K562 (cell line): ENCODE results near the gene MCF2. TPM values are rescaled to one million over a fixed set of nuclear protein-coding genes. Genes with fewer than 3 reads are reported as not detected.

Experiments used
- ATAC-seq: fragments of 200-7000 bp; cut with Tn5 transposase; 3 replicates; pipeline ENCODE4 v1.9.1; 2020; ENCODE audit warnings: moderate library complexity
- BruUV-seq: library from RNA; stranded (reverse); fragments of 400-500 nt; replicated peaks from 2 replicates; lab custom pipeline; 2021; lab: Mats Ljungman, UMichigan
- CTCF ChIA-PET: fragments of 300-600 bp; formaldehyde crosslinking; extraction: SDS; loops from one replicate; lab custom pipeline; 2021; ENCODE audit warnings: low intra/inter-chr PET ratio; lab: Yijun Ruan, JAX
- POLR2A ChIA-PET: fragments of 300-600, 350-650 bp; sonication (Branson Sonifier 250); formaldehyde crosslinking; extraction: SDS; loops from one replicate; lab custom pipeline; 2021; ENCODE audit warnings: antibody characterized with exemption, inconsistent platforms; lab: Yijun Ruan, JAX
- DNase-seq, 4 experiments: peaks; one replicate each; pipeline versions ENCODE4 v3.0.0 to v3.0.0-alpha.2; 2011 to 2018; ENCODE audit warnings: low spot score in 3 of 4, mixed read lengths in 3 of 4; ENCODE audit errors: extremely low read depth in 1 of 4
- FAIRE-seq: peaks from 2 replicates; lab custom pipeline; 2011; peaks lifted over from hg19 to GRCh38; lab: Jason Lieb, UNC
- H2AFZ ChIP-seq: 2 replicates; pipeline ENCODE4 v1.6.0; 2011; ENCODE audit warnings: low read depth, low read length, control low read depth, inconsistent platforms
- H3K27ac ChIP-seq: fragments of 200-600 bp; 3 replicates; pipeline ENCODE4 v1.8.0; 2011; ENCODE audit warnings: low read depth, mild to moderate bottlenecking, control low read depth, inconsistent platforms, low read length, moderate library complexity, mixed read lengths; ENCODE audit errors: extremely low read depth
- H3K27me3 ChIP-seq, 2 experiments: fragments of 300-600 bp in 1 of 2; 2 replicates in 1 of 2; 3 replicates in 1 of 2; pipeline versions ENCODE4 v1.6.0 to v1.8.0; 2011; ENCODE audit warnings: inconsistent platforms in 2 of 2, low read length in 2 of 2, mild to moderate bottlenecking in 1 of 2, mixed read lengths in 1 of 2, moderate library complexity in 1 of 2; ENCODE audit not compliant: control insufficient read depth in 2 of 2, insufficient read depth in 2 of 2
- H3K36me3 ChIP-seq: fragments of 300-600 bp; 3 replicates; pipeline ENCODE4 v1.8.0; 2011; ENCODE audit warnings: mild to moderate bottlenecking, low read length, inconsistent platforms; ENCODE audit not compliant: control insufficient read depth, insufficient read depth
- H3K4me1 ChIP-seq, 2 experiments: fragments of 200-600 bp in 1 of 2; replicated peaks in 1 of 2; 2 replicates in 1 of 2; 3 replicates in 1 of 2; pipeline versions ENCODE4 v1.5.1 to v1.8.0; 2011; ENCODE audit warnings: inconsistent platforms in 2 of 2, low read length in 2 of 2, mild to moderate bottlenecking in 1 of 2, mixed read lengths in 1 of 2, moderate library complexity in 1 of 2; ENCODE audit not compliant: control insufficient read depth in 2 of 2, insufficient read depth in 2 of 2
- H3K4me2 ChIP-seq: 2 replicates; pipeline ENCODE4 v1.6.1; 2011; ENCODE audit warnings: low read length, control low read depth, inconsistent platforms, mixed read lengths; ENCODE audit not compliant: insufficient read depth
- H3K4me3 ChIP-seq: fragments of 200-600 bp; sonication (generic), shearing (Covaris generic); 2 replicates; pipeline ENCODE4 v1.5.1; 2016; ENCODE audit warnings: control low read depth, inconsistent platforms
- H3K79me2 ChIP-seq: fragments of 200-600 bp; 3 replicates; pipeline ENCODE4 v1.8.0; 2011; ENCODE audit warnings: low read length, inconsistent platforms; ENCODE audit not compliant: control insufficient read depth, insufficient read depth
- H3K9ac ChIP-seq, 2 experiments: 2 replicates each; pipeline versions ENCODE4 v1.6.0 to v1.6.1; 2011; ENCODE audit warnings: low read depth in 2 of 2, low read length in 2 of 2, control low read depth in 1 of 2, inconsistent platforms in 1 of 2, mild to moderate bottlenecking in 1 of 2, mixed read lengths in 1 of 2; ENCODE audit not compliant: insufficient read depth in 1 of 2
- H3K9me1 ChIP-seq: one replicate; pipeline ENCODE4 v1.6.0; 2011; ENCODE audit warnings: inconsistent platforms, mild to moderate bottlenecking, low read length, moderate library complexity; ENCODE audit not compliant: control insufficient read depth, insufficient read depth
- H3K9me3 ChIP-seq: replicated peaks from 2 replicates; pipeline ENCODE4 v1.5.1; 2011; ENCODE audit warnings: low read depth, low read length, inconsistent platforms; ENCODE audit not compliant: control insufficient read depth, insufficient read depth
- H4K20me1 ChIP-seq: replicated peaks from 2 replicates; pipeline ENCODE4 v1.6.1; 2011; ENCODE audit warnings: low read length, inconsistent platforms, mixed read lengths; ENCODE audit not compliant: control insufficient read depth, insufficient read depth
- ARID1B ChIP-seq: fragments of 450-650 bp; IDR thresholded peaks from 2 replicates; pipeline ENCODE4 v1.6.1; 2016; ENCODE audit warnings: antibody characterized with exemption, mild to moderate bottlenecking, inconsistent platforms
- BCOR ChIP-seq: fragments of 450-650 bp; IDR thresholded peaks from 2 replicates; pipeline ENCODE4 v1.6.1; 2016
- ETV5 ChIP-seq: sonication (generic); formaldehyde crosslinking; IDR thresholded peaks from 2 replicates; pipeline ENCODE4 v1.4.0; 2020; ENCODE audit warnings: low read depth, mild to moderate bottlenecking, missing genetic modification reagents
- GABPB1 ChIP-seq: sonication (generic); formaldehyde crosslinking; IDR thresholded peaks from 2 replicates; pipeline ENCODE4 v1.8.0; 2022; ENCODE audit warnings: mild to moderate bottlenecking, missing genetic modification reagents
- GMEB1 ChIP-seq: fragments of 250-450 bp; sonication (Bioruptor Pico); IDR thresholded peaks from 2 replicates; pipeline ENCODE4 v1.4.0; 2020; ENCODE audit warnings: mild to moderate bottlenecking
- KDM5B ChIP-seq: fragments of 200-600 bp; sonication (generic); IDR thresholded peaks from 2 replicates; pipeline ENCODE4 v1.6.1; 2012; ENCODE audit warnings: low read depth, mild to moderate bottlenecking, moderate library complexity, low read length, control low read depth, inconsistent platforms; ENCODE audit not compliant: insufficient replicate concordance
- KHSRP ChIP-seq: fragments of 450-650 bp; IDR thresholded peaks from 2 replicates; pipeline ENCODE4 v1.6.1; 2017
- LEF1 ChIP-seq: fragments of 450-650 bp; IDR thresholded peaks from 2 replicates; pipeline ENCODE4 v1.6.1; 2016; ENCODE audit warnings: mild to moderate bottlenecking
- PHF20 ChIP-seq: fragments of 450-650 bp; IDR thresholded peaks from 2 replicates; pipeline ENCODE4 v1.6.1; 2018; ENCODE audit not compliant: partially characterized antibody
- RBM34 ChIP-seq: fragments of 200-400 bp; formaldehyde crosslinking; IDR thresholded peaks from 2 replicates; pipeline ENCODE4 v1.6.1; 2018; ENCODE audit warnings: low read length, borderline replicate concordance; ENCODE audit not compliant: insufficient read depth
- SIN3A ChIP-seq, 2 experiments: fragments of 150-350 bp in 1 of 2; IDR thresholded peaks; 2 replicates each; pipeline ENCODE4 v1.6.1; 2011 to 2016; ENCODE audit warnings: borderline replicate concordance in 2 of 2, low read depth in 2 of 2, low read length in 2 of 2, mild to moderate bottlenecking in 2 of 2, moderate library complexity in 2 of 2; ENCODE audit not compliant: control insufficient read depth in 1 of 2
- SP2 ChIP-seq: IDR thresholded peaks from 2 replicates; pipeline ENCODE4 v1.6.1; 2011; ENCODE audit warnings: mild to moderate bottlenecking, low read depth, low read length, moderate library complexity; ENCODE audit not compliant: poor library complexity, severe bottlenecking; ENCODE audit errors: extremely low read depth
- YBX1 ChIP-seq: fragments of 450-650 bp; IDR thresholded peaks from 2 replicates; pipeline ENCODE4 v1.7.1; 2016; ENCODE audit warnings: mild to moderate bottlenecking
- ZFPM2 ChIP-seq: fragments of 250-450 bp; sonication (Bioruptor Pico); IDR thresholded peaks from 2 replicates; pipeline ENCODE4 v1.5.1; 2022; ENCODE audit warnings: mild to moderate bottlenecking
- ZNF224 ChIP-seq: sonication (generic); formaldehyde crosslinking; IDR thresholded peaks from 2 replicates; pipeline ENCODE4 v1.8.0; 2022; ENCODE audit warnings: mild to moderate bottlenecking, missing genetic modification reagents
- ZZZ3 ChIP-seq: fragments of 450-650 bp; IDR thresholded peaks from 2 replicates; pipeline ENCODE4 v1.6.1; 2016; ENCODE audit warnings: antibody characterized with exemption, mild to moderate bottlenecking, moderate library complexity
- WGBS: fragments of 100-300 bp; shearing (Covaris generic); methylation state at CpG from one replicate; pipeline ENCODE4 v1.1.6; 2016; ENCODE audit warnings: low coverage, mixed read lengths; ENCODE audit not compliant: insufficient coverage; ENCODE audit errors: missing lambda C conversion rate; 5-methylcytosine and 5-hydroxymethylcytosine counted together
- in situ Hi-C: fragments of 300-500 bp; cut with MboI; formaldehyde crosslinking; loops from 4 replicates; pipeline ENCODE4 v1.15.0; 2018; ENCODE audit warnings: inconsistent platforms, mixed read lengths
- intact Hi-C: fragments of 100-400 bp; cut with micrococcal nuclease; formaldehyde crosslinking; loops from 2 replicates; pipeline ENCODE4 v1.14.2; 2022
- polyA plus RNA-seq, 8 experiments: library from polyadenylated mRNA; depleted of rRNA in 4 of 8; stranded (reverse) in 5 of 8; unstranded in 3 of 8; fragments of >200 nt; fragmentation: Nextera tagmentation in 2 of 8; fragmentation: Illumina TruSeq in 1 of 8; extraction: Ambion mirVana in 2 of 8; extraction: Trizol in 1 of 8; gene quantifications; 2 replicates each; pipeline versions ENCODE4 v1.2.1 to v1.2.3, GENCODE V29; 2011 to 2014; ENCODE audit warnings: inconsistent platforms in 1 of 8, missing spikeins in 1 of 8
- total RNA-seq, 7 experiments: library from RNA; depleted of rRNA in 6 of 7; stranded (reverse); fragments of >200 nt in 6 of 7; fragmentation: Illumina TruSeq in 2 of 7; extraction: Trizol in 2 of 7; gene quantifications; 2 replicates each; pipeline versions ENCODE4 v1.2.1 to v1.2.3, GENCODE V29; 2011 to 2021; ENCODE audit warnings: low replicate concordance in 1 of 7
- TF ChIP-seq, protein P1 (sequence below): sonication (generic); formaldehyde crosslinking; IDR thresholded peaks from 2 replicates; pipeline ENCODE4 v1.8.0; 2022; ENCODE audit warnings: missing genetic modification reagents, mild to moderate bottlenecking, moderate library complexity, borderline replicate concordance
- TF ChIP-seq, protein P2 (sequence below): sonication (generic); formaldehyde crosslinking; IDR thresholded peaks from 2 replicates; pipeline ENCODE4 v1.8.0; 2022; ENCODE audit warnings: mild to moderate bottlenecking, missing genetic modification reagents

MCF2 gene
- total and polyA plus RNA-seq, 9 of the 15 experiments (the other 6 are each of a cell fraction or from before 2014, with no cell fraction given), result 0.03 to 0.78 (median 0.08) TPM; not detected in 3

GRCh38 chrX:139640259-139640658, 67.7 kb downstream of the MCF2 start:
- 0% methylated on average over 1 of the region's 2 CpGs for WGBS
- POLR2A ChIA-PET, result no interaction called here
- DNase-seq (no peak), ATAC-seq (no peak)
- in situ Hi-C loops, result no loop called here
- Histone ChIP-seq H3K4me1 (no peaks in the 10 kb centered on the region), H4K20me1 (no peaks in the 10 kb centered on the region)
- CTCF ChIA-PET, result no interaction called here
- intact Hi-C loops, result no loop called here
- TF ChIP-seq ZNF224, result no peak
- no peak for TF ChIP-seq ZFPM2 (CRISPR knock-in tag)
- no peak for TF ChIP-seq ZZZ3
- no peak for TF ChIP-seq PHF20
- TF ChIP-seq, protein P1, sequence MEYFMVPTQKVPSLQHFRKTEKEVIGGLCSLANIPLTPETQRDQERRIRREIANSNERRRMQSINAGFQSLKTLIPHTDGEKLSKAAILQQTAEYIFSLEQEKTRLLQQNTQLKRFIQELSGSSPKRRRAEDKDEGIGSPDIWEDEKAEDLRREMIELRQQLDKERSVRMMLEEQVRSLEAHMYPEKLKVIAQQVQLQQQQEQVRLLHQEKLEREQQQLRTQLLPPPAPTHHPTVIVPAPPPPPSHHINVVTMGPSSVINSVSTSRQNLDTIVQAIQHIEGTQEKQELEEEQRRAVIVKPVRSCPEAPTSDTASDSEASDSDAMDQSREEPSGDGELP (CRISPR knock-in tag), result no peak
- no peak for TF ChIP-seq GMEB1
- no peak for TF ChIP-seq BCOR
- TF ChIP-seq YBX1, result no peak
- TF ChIP-seq KHSRP, result no peak
- no peak for TF ChIP-seq SP2
- TF ChIP-seq, protein P2, sequence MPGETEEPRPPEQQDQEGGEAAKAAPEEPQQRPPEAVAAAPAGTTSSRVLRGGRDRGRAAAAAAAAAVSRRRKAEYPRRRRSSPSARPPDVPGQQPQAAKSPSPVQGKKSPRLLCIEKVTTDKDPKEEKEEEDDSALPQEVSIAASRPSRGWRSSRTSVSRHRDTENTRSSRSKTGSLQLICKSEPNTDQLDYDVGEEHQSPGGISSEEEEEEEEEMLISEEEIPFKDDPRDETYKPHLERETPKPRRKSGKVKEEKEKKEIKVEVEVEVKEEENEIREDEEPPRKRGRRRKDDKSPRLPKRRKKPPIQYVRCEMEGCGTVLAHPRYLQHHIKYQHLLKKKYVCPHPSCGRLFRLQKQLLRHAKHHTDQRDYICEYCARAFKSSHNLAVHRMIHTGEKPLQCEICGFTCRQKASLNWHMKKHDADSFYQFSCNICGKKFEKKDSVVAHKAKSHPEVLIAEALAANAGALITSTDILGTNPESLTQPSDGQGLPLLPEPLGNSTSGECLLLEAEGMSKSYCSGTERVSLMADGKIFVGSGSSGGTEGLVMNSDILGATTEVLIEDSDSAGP (CRISPR knock-in tag), result no peak
- TF ChIP-seq GABPB1 (CRISPR knock-in tag), result no peak
- no peak for TF ChIP-seq ARID1B
- no peak for TF ChIP-seq ETV5 (CRISPR knock-in tag)
- no peak for TF ChIP-seq RBM34
- TF ChIP-seq SIN3A (IDR thresholded peaks at IDR 0.05; ENCODE audit: borderline replicate concordance in 2 of 2, control insufficient read depth in 1 of 2, low read depth in 2 of 2, low read length in 2 of 2), result no peak
- TF ChIP-seq LEF1, result no peak
- TF ChIP-seq KDM5B, result no peak
- TF ChIP-seq, all 486 proteins: peak for 0
- H3K4me2 ChIP-seq, result no peak overlapping the region
- no peak for FAIRE-seq
- H3K27me3 ChIP-seq, result no peaks in the 10 kb centered on the region
- BruUV-seq, result no TSS peak
- H3K36me3 ChIP-seq, result no peaks in the 10 kb centered on the region
- no peak overlapping the region for H3K4me3 ChIP-seq
- no peaks in the 10 kb centered on the region for H3K79me2 ChIP-seq
- no peak overlapping the region for H3K27ac ChIP-seq
- no peaks in the 10 kb centered on the region for H3K9me1 ChIP-seq
- H3K9me3 ChIP-seq, result no peaks in the 10 kb centered on the region
- no peak overlapping the region for H2AFZ ChIP-seq
- H3K9ac ChIP-seq, result no peak overlapping the region
